ENCODE results near the gene MGARP. TPM values are rescaled to one million over a fixed set of nuclear protein-coding genes. Genes with fewer than 3 reads are reported as not detected.

Gene MGARP
- total and polyA plus RNA-seq, 2 experiments from 2014 or later, result 2.4 to 4.1 TPM

GRCh38 chr4:139234253-139234652 is 45.8 kb downstream of the MGARP start:
- Histone ChIP-seq H2AFZ (no peak overlapping the region), H3F3A (replicated peaks; ENCODE audit: low read depth) (no peaks in the 10 kb centered on the region), H3K4me2 (peak overlapping the region; percentile 3; the same call in 1 of the 2 replicates), H3K9me2 (ENCODE audit: insufficient read depth) (no peaks in the 10 kb centered on the region), H3K4me3 (no peak overlapping the region), H3K27me3 (ENCODE audit: insufficient read depth) (no peaks in the 10 kb centered on the region), H3K36me3 (ENCODE audit: insufficient read depth) (peaks cover 7% of the 10 kb centered on the region; the same call in 1 of the 2 replicates), H3K4me1 (ENCODE audit: insufficient read depth) (peaks cover 13% of the 10 kb centered on the region), H3K79me2 (replicated peaks; ENCODE audit: insufficient read depth) (no peaks in the 10 kb centered on the region), H3K27ac (ENCODE audit: low read depth) (no peak overlapping the region), H4K20me1 (replicated peaks; ENCODE audit: insufficient read depth) (no peaks in the 10 kb centered on the region)
- Mint-ChIP-seq H3K9me3 (peaks cover 14% of the 10 kb centered on the region), H3K4me1 (peaks cover 20% of the 10 kb centered on the region), H3K36me3 (ENCODE audit: low read depth) (peaks cover 12% of the 10 kb centered on the region), H3K27ac (no peak overlapping the region), H3K4me3 (no peak overlapping the region), H3K27me3 (ENCODE audit: insufficient read depth, low read depth, poor library complexity) (no peaks in the 10 kb centered on the region)
- peak; percentile 50 for ATAC-seq
- DNase-seq (ENCODE audit: low spot score), result peak; percentile 33
- TF ChIP-seq JUNB (IDR thresholded peaks at IDR 0.05; ENCODE audit: unreplicated experiment) (no peak), NANOG (IDR thresholded peaks at IDR 0.05; ENCODE audit: borderline replicate concordance) (no peak), POLR2AphosphoS5 (IDR thresholded peaks at IDR 0.05; ENCODE audit: low read depth) (no peak), ZNF462 (CRISPR knock-in tag; IDR thresholded peaks at IDR 0.05) (no peak), ZNF331 (CRISPR knock-in tag; IDR thresholded peaks at IDR 0.05; ENCODE audit: low read depth) (no peak), ETS1 (IDR thresholded peaks at IDR 0.05) (no peak), EZH2 (IDR thresholded peaks at IDR 0.05; ENCODE audit: low read depth, unreplicated experiment) (no peak), REST (IDR thresholded peaks at IDR 0.05; ENCODE audit: unreplicated experiment) (no peak), CTCF (conservative IDR thresholded peaks at IDR 0.05; ENCODE audit: low read depth in 2 of 2) (no peak), CREB1 (CRISPR knock-in tag; IDR thresholded peaks at IDR 0.05; ENCODE audit: low read depth) (no peak), EZH2phosphoT487 (IDR thresholded peaks at IDR 0.05; ENCODE audit: unreplicated experiment) (no peak), ZNF114 (CRISPR knock-in tag; IDR thresholded peaks at IDR 0.05) (no peak), STAT1 (IDR thresholded peaks at IDR 0.05; ENCODE audit: unreplicated experiment) (no peak)
